Measurements from ENCODE around the gene TMED1. TPM values are rescaled to one million over a fixed set of nuclear protein-coding genes. Genes with fewer than 3 reads are reported as not detected.

TMED1 gene
- total and polyA plus RNA-seq, 9 of the 15 experiments (the other 6 are each of a cell fraction or from before 2014, with no cell fraction given): 0.86 to 30.2 (median 23.5) TPM

DNA sequence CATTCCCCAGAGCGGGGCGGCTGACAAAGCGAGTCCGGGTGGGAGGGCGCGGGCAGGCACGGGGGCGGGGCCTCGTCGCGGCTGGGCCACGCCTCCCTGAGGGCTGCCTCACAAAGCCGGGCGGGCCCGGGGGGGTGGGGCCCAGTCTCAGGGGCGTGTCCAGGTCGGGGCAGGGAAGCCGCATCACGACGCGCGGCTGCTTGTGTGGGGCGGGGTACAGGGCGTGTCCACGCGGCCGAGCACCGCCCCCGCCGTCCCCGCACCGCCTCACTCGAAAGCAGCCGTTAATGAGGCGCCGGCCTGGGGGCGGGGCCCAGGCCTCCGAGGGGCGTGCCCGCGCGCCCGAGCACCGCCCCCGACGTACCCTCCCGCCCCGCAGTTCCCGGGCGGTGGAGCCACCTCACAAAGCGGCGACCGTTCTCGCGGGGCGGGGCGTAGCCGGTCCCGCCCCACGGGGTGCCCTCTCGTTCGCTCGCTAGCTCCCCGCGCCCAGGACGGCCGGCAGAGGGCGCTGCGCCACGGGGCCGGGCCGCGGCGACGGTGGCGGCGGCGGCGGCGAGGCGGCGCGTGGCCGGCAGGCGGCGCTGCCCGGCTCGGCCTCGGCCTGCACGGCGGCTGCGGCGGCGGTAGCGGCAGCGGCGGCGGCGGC is 35.1 kb upstream of the TMED1 start, which contains the start of gene CARM1 (continued):
- TF ChIP-seq, protein P1, sequence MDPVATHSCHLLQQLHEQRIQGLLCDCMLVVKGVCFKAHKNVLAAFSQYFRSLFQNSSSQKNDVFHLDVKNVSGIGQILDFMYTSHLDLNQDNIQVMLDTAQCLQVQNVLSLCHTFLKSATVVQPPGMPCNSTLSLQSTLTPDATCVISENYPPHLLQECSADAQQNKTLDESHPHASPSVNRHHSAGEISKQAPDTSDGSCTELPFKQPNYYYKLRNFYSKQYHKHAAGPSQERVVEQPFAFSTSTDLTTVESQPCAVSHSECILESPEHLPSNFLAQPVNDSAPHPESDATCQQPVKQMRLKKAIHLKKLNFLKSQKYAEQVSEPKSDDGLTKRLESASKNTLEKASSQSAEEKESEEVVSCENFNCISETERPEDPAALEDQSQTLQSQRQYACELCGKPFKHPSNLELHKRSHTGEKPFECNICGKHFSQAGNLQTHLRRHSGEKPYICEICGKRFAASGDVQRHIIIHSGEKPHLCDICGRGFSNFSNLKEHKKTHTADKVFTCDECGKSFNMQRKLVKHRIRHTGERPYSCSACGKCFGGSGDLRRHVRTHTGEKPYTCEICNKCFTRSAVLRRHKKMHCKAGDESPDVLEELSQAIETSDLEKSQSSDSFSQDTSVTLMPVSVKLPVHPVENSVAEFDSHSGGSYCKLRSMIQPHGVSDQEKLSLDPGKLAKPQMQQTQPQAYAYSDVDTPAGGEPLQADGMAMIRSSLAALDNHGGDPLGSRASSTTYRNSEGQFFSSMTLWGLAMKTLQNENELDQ (CRISPR knock-in tag; IDR thresholded peaks at IDR 0.05; ENCODE audit: borderline replicate concordance): no peak
- TF ChIP-seq, protein P2, sequence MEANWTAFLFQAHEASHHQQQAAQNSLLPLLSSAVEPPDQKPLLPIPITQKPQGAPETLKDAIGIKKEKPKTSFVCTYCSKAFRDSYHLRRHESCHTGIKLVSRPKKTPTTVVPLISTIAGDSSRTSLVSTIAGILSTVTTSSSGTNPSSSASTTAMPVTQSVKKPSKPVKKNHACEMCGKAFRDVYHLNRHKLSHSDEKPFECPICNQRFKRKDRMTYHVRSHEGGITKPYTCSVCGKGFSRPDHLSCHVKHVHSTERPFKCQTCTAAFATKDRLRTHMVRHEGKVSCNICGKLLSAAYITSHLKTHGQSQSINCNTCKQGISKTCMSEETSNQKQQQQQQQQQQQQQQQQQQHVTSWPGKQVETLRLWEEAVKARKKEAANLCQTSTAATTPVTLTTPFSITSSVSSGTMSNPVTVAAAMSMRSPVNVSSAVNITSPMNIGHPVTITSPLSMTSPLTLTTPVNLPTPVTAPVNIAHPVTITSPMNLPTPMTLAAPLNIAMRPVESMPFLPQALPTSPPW (CRISPR knock-in tag; IDR thresholded peaks at IDR 0.05): peak; percentile 94
- no peak for TF ChIP-seq RFX7 (CRISPR knock-in tag; IDR thresholded peaks at IDR 0.05)
- TF ChIP-seq ZNF696 (CRISPR knock-in tag; conservative IDR thresholded peaks at IDR 0.05): no peak
- no peak for TF ChIP-seq CBX2 (IDR thresholded peaks at IDR 0.05; ENCODE audit: insufficient read depth, low read length, poor library complexity, severe bottlenecking)
- TF ChIP-seq RBM15 (IDR thresholded peaks at IDR 0.05; ENCODE audit: insufficient read depth, low read length): no peak
- no peak for TF ChIP-seq RFX5 (IDR thresholded peaks at IDR 0.05; ENCODE audit: low read depth, low read length)
- TF ChIP-seq GATAD2A (IDR thresholded peaks at IDR 0.05): no peak
- no peak for TF ChIP-seq RREB1 (CRISPR knock-in tag; IDR thresholded peaks at IDR 0.05)
- no peak for TF ChIP-seq ZNF717 (CRISPR knock-in tag; IDR thresholded peaks at IDR 0.05)
- TF ChIP-seq ZNF740 (CRISPR knock-in tag; IDR thresholded peaks at IDR 0.05): 0 out of 2 replicates have a peak, but pooled peaks have one; percentile 46
- TF ChIP-seq ZNF740 (tag; IDR thresholded peaks at IDR 0.05): no peak
- TF ChIP-seq NR2C1 (IDR thresholded peaks at IDR 0.05): no peak
- no peak for TF ChIP-seq NR2C1 (tag; IDR thresholded peaks at IDR 0.05)

Measured in K562 (cell line).